Thymus (tissue), 11 donors: ENCODE data around the gene PLAAT4. TPM values are rescaled to one million over a fixed set of nuclear protein-coding genes. Genes with fewer than 3 reads are reported as not detected.
"Not testable (repeated sequence)": the region's sequence is repeated elsewhere in the genome, so short reads cannot be mapped to it uniquely, and the experiment has no call there.

Experiments
- DNase-seq, 9 donors: peaks; one replicate each; pipeline ENCODE4 v3.0.0-alpha.2; 2013; ENCODE audit warnings: low spot score in 9 of 9, low read depth in 6 of 9, missing footprints in 1 of 9
- H3K27ac ChIP-seq, 2 donors: one replicate each; pipeline ENCODE4 v1.5.1; 2013; ENCODE audit warnings: control low read depth in 1 of 2, low read depth in 1 of 2, low read length in 1 of 2, mild to moderate bottlenecking in 1 of 2, moderate library complexity in 1 of 2
- H3K27me3 ChIP-seq, 2 donors: one replicate each; pipeline ENCODE4 v1.5.1; 2013; ENCODE audit warnings: low read length in 1 of 2; ENCODE audit not compliant: control insufficient read depth in 2 of 2, insufficient read depth in 1 of 2
- H3K36me3 ChIP-seq, 2 donors: one replicate each; pipeline ENCODE4 v1.5.1; 2013; ENCODE audit warnings: low read length in 1 of 2, mild to moderate bottlenecking in 1 of 2, moderate library complexity in 1 of 2; ENCODE audit not compliant: control insufficient read depth in 2 of 2, insufficient read depth in 2 of 2
- H3K4me1 ChIP-seq, 2 donors: one replicate each; pipeline ENCODE4 v1.5.1; 2013; ENCODE audit warnings: low read length in 2 of 2; ENCODE audit not compliant: control insufficient read depth in 2 of 2, insufficient read depth in 2 of 2
- H3K4me3 ChIP-seq, 2 donors: one replicate each; pipeline ENCODE4 v1.5.1; 2013; ENCODE audit warnings: low read length in 2 of 2, control low read depth in 1 of 2, mild to moderate bottlenecking in 1 of 2
- H3K9me3 ChIP-seq, 2 donors: one replicate each; pipeline ENCODE4 v1.5.1; 2013; ENCODE audit warnings: low read length in 1 of 2, mild to moderate bottlenecking in 1 of 2; ENCODE audit not compliant: control insufficient read depth in 2 of 2, insufficient read depth in 1 of 2
- WGBS: extraction: QIAGEN DNeasy Blood & Tissue Kit; methylation state at CpG from one replicate; pipeline ENCODE4 v1.1.7; 2013; 5-methylcytosine and 5-hydroxymethylcytosine counted together
- polyA plus RNA-seq: library from polyadenylated mRNA; stranded (reverse); fragments of 200-250 nt; gene quantifications from one replicate; pipeline ENCODE4 v1.2.3, GENCODE V29; 2013
- total RNA-seq: library from RNA; stranded (reverse); fragments of 120-200 nt; gene quantifications from one replicate; pipeline ENCODE4 v1.2.4, GENCODE V29; 2013
- donor health status: healthy.

The PLAAT4 gene
- total and polyA plus RNA-seq, 2 donors = 68.3 to 109 TPM

- no peaks in the 10 kb centered on the region for H3K36me3 ChIP-seq
Observed at GRCh38 chr11:63518548-63518947, 18.1 kb upstream of the PLAAT4 start.

GRCh38 chr11:63520606-63521170, 15.9 kb upstream of the PLAAT4 start:
- Histone ChIP-seq H3K27ac (no peak overlapping the region), H3K9me3 (no peaks in the 10 kb centered on the region), H3K36me3 (no peaks in the 10 kb centered on the region), H3K27me3 (no peaks in the 10 kb centered on the region), H3K4me3 (no peak overlapping the region), H3K4me1 (no peaks in the 10 kb centered on the region)
- 93% methylated on average over 5 of the region's 5 CpGs for WGBS
- no peak for DNase-seq

More at GRCh38 chr11:63518548-63518947, 18.1 kb upstream of the PLAAT4 start:
- H3K4me3 ChIP-seq = no peak overlapping the region
- H3K4me1 ChIP-seq = no peaks in the 10 kb centered on the region
- no peaks in the 10 kb centered on the region for H3K27me3 ChIP-seq
- no peak overlapping the region for H3K27ac ChIP-seq
- whole genome bisulfite sequencing = 3% methylated on average over 1 of the region's 1 CpG
- H3K9me3 ChIP-seq = no peaks in the 10 kb centered on the region
- DNase-seq = no peak

GRCh38 chr11:63521896-63522295, 14.7 kb upstream of the PLAAT4 start:
- 95% methylated on average over 2 of the region's 2 CpGs for WGBS
- H3K9me3 ChIP-seq = no peaks in the 10 kb centered on the region
- H3K4me1 ChIP-seq = no peaks in the 10 kb centered on the region
- no peaks in the 10 kb centered on the region for H3K27me3 ChIP-seq
- no peak for DNase-seq
- no peaks in the 10 kb centered on the region for H3K36me3 ChIP-seq
- H3K27ac ChIP-seq = no peak overlapping the region
- no peak overlapping the region for H3K4me3 ChIP-seq

- WGBS = 98% methylated on average over 7 of the region's 7 CpGs
- Histone ChIP-seq H3K4me1 (no peaks in the 10 kb centered on the region), H3K4me3 (no peak overlapping the region), H3K27ac (no peak overlapping the region), H3K9me3 (no peaks in the 10 kb centered on the region), H3K27me3 (no peaks in the 10 kb centered on the region), H3K36me3 (no peaks in the 10 kb centered on the region)
- no peak for DNase-seq
Observed at GRCh38 chr11:63523151-63523550, 13.5 kb upstream of the PLAAT4 start.

GRCh38 chr11:63527667-63528066, 8.9 kb upstream of the PLAAT4 start:
- no peak for DNase-seq
- Histone ChIP-seq H3K36me3 (no peaks in the 10 kb centered on the region), H3K27me3 (no peaks in the 10 kb centered on the region), H3K4me3 (no peak overlapping the region), H3K9me3 (no peaks in the 10 kb centered on the region), H3K4me1 (peaks cover 3 to 6% of the 10 kb centered on the region in 2 donors), H3K27ac (no peak overlapping the region)
- 82% methylated on average over 2 of the region's 2 CpGs for WGBS

- DNase-seq, H3K4me3 ChIP-seq, H3K27me3 ChIP-seq, H3K9me3 ChIP-seq, H3K36me3 ChIP-seq, H3K4me1 ChIP-seq, H3K27ac ChIP-seq: not testable (repeated sequence)
- WGBS = 22% methylated on average over 7 of the region's 11 CpGs
Observed at GRCh38 chr11:63528156-63528555, 8.5 kb upstream of the PLAAT4 start.

- not testable (repeated sequence) for DNase-seq, H3K36me3 ChIP-seq, H3K4me3 ChIP-seq, H3K27ac ChIP-seq, H3K9me3 ChIP-seq, H3K27me3 ChIP-seq, H3K4me1 ChIP-seq
- 92% methylated on average over 1 of the region's 3 CpGs for WGBS
Observed at GRCh38 chr11:63528729-63529278, 7.8 kb upstream of the PLAAT4 start.

GRCh38 chr11:63529373-63529772, 7.2 kb upstream of the PLAAT4 start:
- not testable (repeated sequence) for H3K27ac ChIP-seq, H3K4me3 ChIP-seq, DNase-seq, H3K4me1 ChIP-seq, H3K27me3 ChIP-seq, H3K9me3 ChIP-seq, H3K36me3 ChIP-seq
- 94% methylated on average over 6 of the region's 6 CpGs for WGBS

GRCh38 chr11:63530021-63530420, 6.6 kb upstream of the PLAAT4 start:
- WGBS = 98% methylated on average over 2 of the region's 2 CpGs
- no peak overlapping the region for H3K27ac ChIP-seq
- DNase-seq = no peak
- H3K4me1 ChIP-seq = peaks cover 3 to 7% of the 10 kb centered on the region in 2 donors
- no peak overlapping the region for H3K4me3 ChIP-seq
- no peaks in the 10 kb centered on the region for H3K36me3 ChIP-seq
- no peaks in the 10 kb centered on the region for H3K9me3 ChIP-seq
- no peaks in the 10 kb centered on the region for H3K27me3 ChIP-seq
